NCI-H1105 treated with DMSO at 0.1 percent for 48 hours (cell line): ENCODE data around the gene ZNF561.

Experiments
- DNase-seq: peaks from one replicate; lab custom pipeline; 2025; lab: John Stamatoyannopoulos, UW

The ZNF561 gene

GRCh38 chr19:9580728-9581127 lies 40.3 kb downstream of the ZNF561 start:
- no peak for DNase-seq

DNA sequence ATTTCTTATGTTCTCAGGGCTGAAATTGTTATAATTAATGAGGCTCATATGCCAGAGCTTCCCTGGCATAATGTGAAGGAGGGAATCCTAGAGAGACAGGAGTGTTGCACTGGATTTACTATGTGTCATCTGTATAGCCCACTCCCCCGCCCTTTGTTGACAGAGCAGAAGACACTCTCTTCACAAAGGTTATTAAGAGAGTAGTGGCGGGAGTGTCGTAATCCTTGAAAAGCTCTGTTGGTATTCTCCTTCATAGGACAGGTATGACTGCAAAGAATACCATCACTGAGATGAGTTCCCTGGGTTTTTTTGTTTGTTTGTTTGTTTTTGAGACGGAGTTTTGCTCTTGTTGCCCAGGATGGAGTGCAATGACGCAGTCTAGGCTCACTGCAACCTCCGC lies 50.8 kb downstream of the ZNF561 start:
- no peak for DNase-seq

GRCh38 chr19:9566729-9567128 lies 54.3 kb downstream of the ZNF561 start:
- no peak for DNase-seq

- no peak for DNase-seq
Measured at GRCh38 chr19:9565900-9566705, 54.9 kb downstream of the ZNF561 start.
